Mesenchymal stem cell (in vitro differentiated cells and primary cell): Measurements from ENCODE around the gene OR4E2. TPM values are rescaled to one million over a fixed set of nuclear protein-coding genes. Genes with fewer than 3 reads are reported as not detected.

Source experiments
- small RNA-seq: library from polyadenylated mRNA; stranded (forward); fragments of <200 nt; extraction: miRNeasy Mini kit (QIAGEN cat#:217004); gene quantifications from one replicate; pipeline ENCODE3, GENCODE V24; 2013; ENCODE audit warnings: low read depth

The OR4E2 gene

Small RNA genes within 50 kb of the gene (small RNA-seq; reads per million reads assigned to genes)
- not detected for gene AC243972.3
